HepG2 (cell line): ENCODE data around the gene PID1. TPM values are rescaled to one million over a fixed set of nuclear protein-coding genes. Genes with fewer than 3 reads are reported as not detected.

Source experiments
- ATAC-seq: fragments of 200-7000 bp; cut with Tn5 transposase; 3 replicates; pipeline ENCODE4 v1.9.1; 2020; ENCODE audit warnings: mild to moderate bottlenecking, moderate library complexity
- BruUV-seq: library from RNA; stranded (reverse); fragments of 400-500 nt; replicated peaks from 2 replicates; lab custom pipeline; 2021; lab: Mats Ljungman, UMichigan
- CTCF ChIA-PET: fragments of 300-600 bp; formaldehyde crosslinking; extraction: SDS; loops from one replicate; lab custom pipeline; 2021; ENCODE audit warnings: low total read pairs, inconsistent platforms, low intra/inter-chr PET ratio; lab: Yijun Ruan, JAX
- POLR2A ChIA-PET: fragments of 350-600 bp; sonication (Branson Sonifier 250); formaldehyde crosslinking; loops from one replicate; lab custom pipeline; 2020; ENCODE audit warnings: antibody characterized with exemption, inconsistent platforms; lab: Yijun Ruan, JAX
- DNase-seq: peaks from one replicate; pipeline ENCODE4 v3.0.0-alpha.2; 2015; ENCODE audit warnings: low spot score
- FAIRE-seq: peaks from 3 replicates; lab custom pipeline; 2011; peaks lifted over from hg19 to GRCh38; lab: Jason Lieb, UNC
- H2AFZ ChIP-seq: one replicate; pipeline ENCODE4 v1.6.1; 2011; ENCODE audit warnings: low read length, inconsistent platforms
- H3K27ac ChIP-seq: fragments of 300-600 bp; 3 replicates; pipeline ENCODE4 v1.8.0; 2011; ENCODE audit warnings: mixed run types, mild to moderate bottlenecking, mixed read lengths, low read length, inconsistent platforms; ENCODE audit not compliant: insufficient read depth; ENCODE audit errors: extremely low read length
- H3K27me3 ChIP-seq, 2 experiments: fragments of 200-600 bp in 1 of 2; 2 replicates in 1 of 2; 3 replicates in 1 of 2; pipeline versions ENCODE4 v1.6.0 to v1.8.0; 2011; ENCODE audit warnings: low read length in 2 of 2, mild to moderate bottlenecking in 2 of 2, moderate library complexity in 2 of 2, inconsistent platforms in 1 of 2; ENCODE audit not compliant: insufficient read depth in 2 of 2, control insufficient read depth in 1 of 2
- H3K36me3 ChIP-seq, 2 experiments: fragments of 200-600 bp in 1 of 2; replicated peaks in 1 of 2; 2 replicates in 1 of 2; 3 replicates in 1 of 2; pipeline versions ENCODE4 v1.5.1 to v1.8.0; 2011; ENCODE audit warnings: low read length in 2 of 2, inconsistent platforms in 1 of 2; ENCODE audit not compliant: insufficient read depth in 2 of 2, control insufficient read depth in 1 of 2
- H3K4me1 ChIP-seq: 2 replicates; pipeline ENCODE4 v1.5.1; 2012; ENCODE audit warnings: low read length, inconsistent platforms; ENCODE audit not compliant: insufficient read depth
- H3K4me2 ChIP-seq: 2 replicates; pipeline ENCODE4 v1.6.0; 2011; ENCODE audit warnings: low read depth, low read length, inconsistent platforms
- H3K4me3 ChIP-seq, 3 experiments: fragments of 200-600 bp in 1 of 3; sonication (generic), shearing (Covaris generic) in 1 of 3; replicated peaks in 1 of 3; 2 replicates each; pipeline ENCODE4 v1.5.1; 2011 to 2016; ENCODE audit warnings: low read length in 3 of 3, inconsistent platforms in 2 of 3, low read depth in 2 of 3, mild to moderate bottlenecking in 2 of 3, control low read depth in 1 of 3, mixed read lengths in 1 of 3; ENCODE audit not compliant: insufficient read depth in 1 of 3
- H3K79me2 ChIP-seq: one replicate; pipeline ENCODE4 v1.6.1; 2011; ENCODE audit warnings: low read length, inconsistent platforms; ENCODE audit not compliant: insufficient read depth
- H3K9ac ChIP-seq: 2 replicates; pipeline ENCODE4 v1.6.0; 2011; ENCODE audit warnings: mild to moderate bottlenecking, low read depth, low read length, inconsistent platforms; ENCODE audit not compliant: insufficient read depth
- H3K9me3 ChIP-seq: 2 replicates; pipeline ENCODE4 v1.5.1; 2012; ENCODE audit warnings: mild to moderate bottlenecking, low read length
- H4K20me1 ChIP-seq: 2 replicates; pipeline ENCODE4 v1.6.0; 2011; ENCODE audit warnings: inconsistent platforms, mild to moderate bottlenecking, low read length, moderate library complexity; ENCODE audit not compliant: insufficient read depth
- BRCA1 ChIP-seq: sonication (generic); formaldehyde crosslinking; IDR thresholded peaks from 2 replicates; pipeline ENCODE4 v1.4.0; 2020; ENCODE audit warnings: missing genetic modification reagents
- PLRG1 ChIP-seq: fragments of 450-650 bp; conservative IDR thresholded peaks from 2 replicates; pipeline ENCODE4 v1.6.1; 2016
- SOX13 ChIP-seq, 3 experiments: fragments of 450-650 bp in 1 of 3; sonication (generic) in 1 of 3; formaldehyde crosslinking in 1 of 3; IDR thresholded peaks in 2 of 3; conservative IDR thresholded peaks in 1 of 3; 2 replicates each; pipeline versions ENCODE4 v1.5.0 to v1.6.1; 2016 to 2020; ENCODE audit warnings: antibody characterized with exemption in 1 of 3, mild to moderate bottlenecking in 1 of 3, missing compliant biosample characterization in 1 of 3, missing genetic modification reagents in 1 of 3, moderate library complexity in 1 of 3
- SOX5 ChIP-seq: IDR thresholded peaks from 2 replicates; pipeline ENCODE4 v1.6.1; 2016; ENCODE audit warnings: borderline replicate concordance
- SRSF4 ChIP-seq: fragments of 200-400 bp; formaldehyde crosslinking; IDR thresholded peaks from one replicate; pipeline ENCODE4 v1.6.1; 2018; ENCODE audit warnings: mild to moderate bottlenecking, low read depth, low read length, moderate library complexity; ENCODE audit not compliant: poor library complexity, severe bottlenecking
- ZFP41 ChIP-seq: sonication (generic); formaldehyde crosslinking; IDR thresholded peaks from 2 replicates; pipeline ENCODE4 v1.4.0; 2020; ENCODE audit warnings: mild to moderate bottlenecking, missing genetic modification reagents, borderline replicate concordance
- ZNF503 ChIP-seq: sonication (generic); formaldehyde crosslinking; IDR thresholded peaks from 2 replicates; pipeline ENCODE4 v1.4.0; 2020; ENCODE audit warnings: missing genetic modification reagents
- ZNF766 ChIP-seq: sonication (generic); formaldehyde crosslinking; IDR thresholded peaks from 2 replicates; pipeline ENCODE4 v1.5.0; 2020; ENCODE audit warnings: missing genetic modification reagents, borderline replicate concordance
- WGBS: methylation state at CpG from one replicate; pipeline ENCODE4 v1.1.6; 2017; ENCODE audit warnings: low lambda C conversion rate; 5-methylcytosine and 5-hydroxymethylcytosine counted together
- in situ Hi-C: cut with HindIII; loops from 2 replicates; pipeline ENCODE4 v1.10.0; 2017; ENCODE audit warnings: low pct_unique_long_range_greater_than_20kb; ENCODE audit not compliant: extremely low pct_ligation_motif_present
- intact Hi-C: fragments of 100-400 bp; cut with micrococcal nuclease; formaldehyde crosslinking; loops from one replicate; pipeline ENCODE4 v1.10.0; 2022; ENCODE audit not compliant: unreplicated experiment
- polyA plus RNA-seq, 8 experiments: library from polyadenylated mRNA; depleted of rRNA in 3 of 8; stranded (reverse) in 7 of 8; unstranded in 1 of 8; fragments of >200 nt; fragmentation: Illumina TruSeq in 4 of 8; extraction: Trizol in 4 of 8; gene quantifications; 2 replicates each; pipeline versions ENCODE4 v1.2.1 to v1.2.3, GENCODE V29; 2011 to 2016; ENCODE audit warnings: low read depth in 4 of 8, missing spikeins in 1 of 8, mixed read lengths in 1 of 8; ENCODE audit not compliant: insufficient read depth in 1 of 8
- total RNA-seq, 5 experiments: library from RNA; depleted of rRNA; stranded (reverse); fragments of >200 nt; fragmentation: Illumina TruSeq; extraction: Trizol; gene quantifications; 2 replicates each; pipeline ENCODE4 v1.2.3, GENCODE V29; 2016; ENCODE audit warnings: low read depth in 1 of 5
- TF ChIP-seq, protein P1 (sequence below): IDR thresholded peaks from 2 replicates; pipeline ENCODE4 v1.6.1; 2016; ENCODE audit warnings: missing compliant biosample characterization, missing genetic modification reagents, borderline replicate concordance
- TF ChIP-seq, protein P2 (sequence below): sonication (generic); IDR thresholded peaks from 2 replicates; pipeline ENCODE4 v1.6.1; 2016; ENCODE audit warnings: low read depth, borderline replicate concordance
- TF ChIP-seq, protein P3 (sequence below): sonication (generic); formaldehyde crosslinking; IDR thresholded peaks from 2 replicates; pipeline ENCODE4 v1.4.0; 2020; ENCODE audit warnings: mild to moderate bottlenecking, missing genetic modification reagents
- TF ChIP-seq, protein P4 (sequence below): sonication (generic); formaldehyde crosslinking; conservative IDR thresholded peaks from 2 replicates; pipeline ENCODE4 v1.4.0; 2020; ENCODE audit warnings: missing genetic modification reagents

The PID1 gene
- total and polyA plus RNA-seq, 2 of the 13 experiments (the other 11 are each of a cell fraction or from before 2014, with no cell fraction given): 0.15 to 0.18 TPM

DNA sequence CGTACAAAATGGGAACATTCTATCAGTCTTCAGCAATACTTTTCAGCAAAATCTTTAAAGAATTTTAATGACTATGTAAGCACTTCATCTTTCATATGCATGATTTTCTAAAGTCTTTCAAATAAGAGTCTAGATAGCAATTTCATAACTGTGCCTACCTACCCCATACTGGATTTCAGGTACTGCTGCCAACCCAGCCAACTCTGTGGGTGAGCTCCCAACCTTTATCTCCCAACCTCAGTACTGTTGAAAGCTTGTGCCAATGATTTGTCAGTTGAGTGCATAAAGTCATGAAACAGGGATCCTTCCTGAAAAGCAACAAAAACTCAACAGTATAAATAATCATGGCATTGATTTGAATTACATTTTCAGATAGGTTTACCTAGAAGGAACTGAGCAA is 296.9 kb downstream of the PID1 start:
- Histone ChIP-seq H3K27ac (no peak overlapping the region), H3K4me1 (no peaks in the 10 kb centered on the region), H3K9me3 (peaks cover 93% of the 10 kb centered on the region), H2AFZ (no peak overlapping the region), H3K36me3 (no peaks in the 10 kb centered on the region), H3K9ac (no peak overlapping the region), H4K20me1 (no peaks in the 10 kb centered on the region), H3K4me3 (no peak overlapping the region), H3K4me2 (no peak overlapping the region), H3K79me2 (no peaks in the 10 kb centered on the region), H3K27me3 (no peaks in the 10 kb centered on the region)
- intact Hi-C loops: no loop called here
- ChIA-PET POLR2A (no interaction called here), CTCF (no interaction called here)
- BruUV-seq: no TSS peak
- WGBS: 30% methylated on average over 1 of the region's 1 CpG
- TF ChIP-seq, protein P1, sequence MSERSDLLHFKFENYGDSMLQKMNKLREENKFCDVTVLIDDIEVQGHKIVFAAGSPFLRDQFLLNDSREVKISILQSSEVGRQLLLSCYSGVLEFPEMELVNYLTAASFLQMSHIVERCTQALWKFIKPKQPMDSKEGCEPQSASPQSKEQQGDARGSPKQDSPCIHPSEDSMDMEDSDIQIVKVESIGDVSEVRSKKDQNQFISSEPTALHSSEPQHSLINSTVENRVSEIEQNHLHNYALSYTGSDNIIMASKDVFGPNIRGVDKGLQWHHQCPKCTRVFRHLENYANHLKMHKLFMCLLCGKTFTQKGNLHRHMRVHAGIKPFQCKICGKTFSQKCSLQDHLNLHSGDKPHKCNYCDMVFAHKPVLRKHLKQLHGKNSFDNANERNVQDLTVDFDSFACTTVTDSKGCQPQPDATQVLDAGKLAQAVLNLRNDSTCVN (CRISPR knock-in tag): no peak
- TF ChIP-seq SRSF4: no peak
- TF ChIP-seq BRCA1 (CRISPR knock-in tag): no peak
- no peak for TF ChIP-seq ZNF766 (CRISPR knock-in tag)
- TF ChIP-seq, protein P2, sequence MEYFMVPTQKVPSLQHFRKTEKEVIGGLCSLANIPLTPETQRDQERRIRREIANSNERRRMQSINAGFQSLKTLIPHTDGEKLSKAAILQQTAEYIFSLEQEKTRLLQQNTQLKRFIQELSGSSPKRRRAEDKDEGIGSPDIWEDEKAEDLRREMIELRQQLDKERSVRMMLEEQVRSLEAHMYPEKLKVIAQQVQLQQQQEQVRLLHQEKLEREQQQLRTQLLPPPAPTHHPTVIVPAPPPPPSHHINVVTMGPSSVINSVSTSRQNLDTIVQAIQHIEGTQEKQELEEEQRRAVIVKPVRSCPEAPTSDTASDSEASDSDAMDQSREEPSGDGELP: no peak
- no peak for TF ChIP-seq ZFP41 (CRISPR knock-in tag)
- TF ChIP-seq SOX13 (IDR thresholded peaks at IDR 0.05): no peak
- TF ChIP-seq SOX13 (CRISPR knock-in tag; conservative IDR thresholded peaks at IDR 0.05 in 1 of 2, IDR thresholded peaks at IDR 0.05 in 1 of 2): no peak
- TF ChIP-seq, protein P3, sequence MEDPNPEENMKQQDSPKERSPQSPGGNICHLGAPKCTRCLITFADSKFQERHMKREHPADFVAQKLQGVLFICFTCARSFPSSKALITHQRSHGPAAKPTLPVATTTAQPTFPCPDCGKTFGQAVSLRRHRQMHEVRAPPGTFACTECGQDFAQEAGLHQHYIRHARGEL (CRISPR knock-in tag): no peak
- no peak for TF ChIP-seq ZNF503 (CRISPR knock-in tag)
- TF ChIP-seq PLRG1: no peak
- TF ChIP-seq SOX5: no peak
- TF ChIP-seq, protein P4, sequence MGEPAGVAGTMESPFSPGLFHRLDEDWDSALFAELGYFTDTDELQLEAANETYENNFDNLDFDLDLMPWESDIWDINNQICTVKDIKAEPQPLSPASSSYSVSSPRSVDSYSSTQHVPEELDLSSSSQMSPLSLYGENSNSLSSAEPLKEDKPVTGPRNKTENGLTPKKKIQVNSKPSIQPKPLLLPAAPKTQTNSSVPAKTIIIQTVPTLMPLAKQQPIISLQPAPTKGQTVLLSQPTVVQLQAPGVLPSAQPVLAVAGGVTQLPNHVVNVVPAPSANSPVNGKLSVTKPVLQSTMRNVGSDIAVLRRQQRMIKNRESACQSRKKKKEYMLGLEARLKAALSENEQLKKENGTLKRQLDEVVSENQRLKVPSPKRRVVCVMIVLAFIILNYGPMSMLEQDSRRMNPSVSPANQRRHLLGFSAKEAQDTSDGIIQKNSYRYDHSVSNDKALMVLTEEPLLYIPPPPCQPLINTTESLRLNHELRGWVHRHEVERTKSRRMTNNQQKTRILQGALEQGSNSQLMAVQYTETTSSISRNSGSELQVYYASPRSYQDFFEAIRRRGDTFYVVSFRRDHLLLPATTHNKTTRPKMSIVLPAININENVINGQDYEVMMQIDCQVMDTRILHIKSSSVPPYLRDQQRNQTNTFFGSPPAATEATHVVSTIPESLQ (CRISPR knock-in tag): no peak
- FAIRE-seq (no peak), DNase-seq (no peak), ATAC-seq (no peak)
- in situ Hi-C loops: no loop called here
